Adrenal gland (tissue), 5 donors: Measurements from ENCODE around the gene MCU.

ENCODE experiments used
- CTCF ChIP-seq, 6 experiments: fragments of 450-650 bp in 4 of 6; fragments of 200-600 bp in 2 of 6; sonication (generic) in 1 of 6; IDR thresholded peaks; 1 replicate in 5 of 6; 2 replicates in 1 of 6; pipeline versions ENCODE4 v1.5.1 to v1.8.0; 2016 to 2021; ENCODE audit warnings: antibody characterized with exemption in 6 of 6, mild to moderate bottlenecking in 2 of 6, moderate library complexity in 1 of 6
- POLR2A ChIP-seq, 2 donors: fragments of 450-650 bp; IDR thresholded peaks; one replicate each; pipeline ENCODE4 v1.6.1; 2017; ENCODE audit warnings: antibody characterized with exemption in 2 of 2, mild to moderate bottlenecking in 2 of 2, moderate library complexity in 1 of 2
- donor health status: DM: no; HTN: no; CAD: no.

GRCh38 chr10:72753760-72754231, 61.9 kb downstream of the MCU start:
- TF ChIP-seq CTCF (IDR thresholded peaks at IDR 0.05) (no peak), POLR2A (IDR thresholded peaks at IDR 0.05) (no peak)
